ENCODE measurements around the gene GALNT16.
"Not testable (repeated sequence)": the region's sequence is repeated elsewhere in the genome, so short reads cannot be mapped to it uniquely, and the experiment has no call there.

Gene GALNT16

DNA sequence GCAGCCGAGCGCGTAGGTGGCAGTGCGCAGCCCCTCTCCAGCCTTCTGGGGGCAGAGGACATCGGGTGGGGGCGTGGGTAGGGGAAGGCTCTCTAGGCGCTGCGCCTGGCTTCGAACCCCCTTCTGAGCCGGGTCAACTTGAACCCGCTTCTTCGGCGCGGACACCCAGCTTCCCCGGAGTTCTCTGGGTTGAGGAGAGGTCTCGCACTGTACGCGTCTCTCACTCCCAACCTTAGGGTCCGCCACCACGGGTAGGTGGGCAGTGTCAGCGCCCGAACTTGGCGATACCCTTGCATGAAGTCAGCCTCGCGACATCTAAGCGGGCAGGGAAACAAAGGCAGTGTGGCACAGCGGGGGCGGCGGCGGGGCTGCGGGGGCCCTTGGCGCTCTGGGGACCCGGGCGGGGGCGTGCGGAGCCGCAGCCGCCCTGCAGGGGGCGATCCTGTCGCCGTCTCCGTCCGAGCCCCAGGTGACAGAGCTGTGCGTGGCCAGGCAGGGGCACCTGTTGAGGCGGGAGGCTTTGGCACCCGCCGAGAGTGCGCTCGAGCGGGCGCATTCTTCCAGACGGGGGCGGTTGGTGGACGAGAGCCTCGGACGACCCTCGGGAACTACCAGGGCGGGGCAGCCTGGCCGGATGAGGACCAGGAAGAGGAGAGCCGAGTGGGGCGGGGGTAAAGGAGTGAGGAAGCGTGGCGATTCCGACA is 1.1 kb downstream of the GALNT16 start:
- peak in 1 of 2 experiments; percentile 60 for DNase-seq

GRCh38 chr14:69261761-69262331 is 1.9 kb downstream of the GALNT16 start:
- DNase-seq: peak in 1 of 2 experiments; percentile 53

DNA sequence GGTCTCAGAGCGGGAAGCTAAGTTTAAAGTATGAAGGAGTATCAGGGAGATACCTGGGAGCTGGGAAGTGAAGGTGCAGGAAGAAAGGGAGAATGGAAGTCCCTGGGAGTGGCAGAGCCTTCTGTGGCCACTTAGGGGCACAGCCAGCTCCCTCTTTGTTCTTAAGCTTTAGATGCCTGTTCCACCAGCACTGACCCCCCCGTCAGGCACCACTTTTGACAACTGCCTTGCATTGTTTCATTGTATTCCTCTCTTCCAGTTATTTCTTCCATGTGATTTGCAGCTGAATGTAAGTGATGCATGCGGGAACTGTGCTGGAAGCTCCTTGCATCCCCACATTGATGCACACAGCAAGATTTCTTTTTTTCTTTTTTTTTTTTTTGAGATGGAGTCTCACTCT is 2.6 kb downstream of the GALNT16 start:
- DNase-seq: no peak

DNA sequence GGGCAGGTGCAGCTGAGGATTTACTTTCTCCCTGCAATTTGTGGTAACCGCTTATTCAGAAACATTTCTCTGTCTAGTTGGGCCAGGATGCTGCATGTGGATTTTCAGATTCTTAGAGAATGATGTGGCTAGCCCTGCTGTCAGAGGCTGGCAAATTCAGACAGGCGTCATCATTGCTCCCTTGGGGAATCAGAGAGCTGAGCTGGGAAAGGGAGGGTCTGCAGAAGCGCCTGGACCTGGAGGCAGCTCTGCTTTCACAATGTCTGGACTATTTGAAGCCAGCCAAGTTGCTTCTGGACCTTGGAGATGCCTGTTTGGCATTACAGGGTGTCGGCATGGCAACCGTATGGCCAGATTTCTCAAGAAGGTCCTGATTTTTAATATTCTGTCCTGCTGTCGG is 3.4 kb downstream of the GALNT16 start:
- peak in 1 of 2 experiments; percentile 44 for DNase-seq

- DNase-seq: no peak
Measured at GRCh38 chr14:69263771-69264170, 3.8 kb downstream of the GALNT16 start.

DNA sequence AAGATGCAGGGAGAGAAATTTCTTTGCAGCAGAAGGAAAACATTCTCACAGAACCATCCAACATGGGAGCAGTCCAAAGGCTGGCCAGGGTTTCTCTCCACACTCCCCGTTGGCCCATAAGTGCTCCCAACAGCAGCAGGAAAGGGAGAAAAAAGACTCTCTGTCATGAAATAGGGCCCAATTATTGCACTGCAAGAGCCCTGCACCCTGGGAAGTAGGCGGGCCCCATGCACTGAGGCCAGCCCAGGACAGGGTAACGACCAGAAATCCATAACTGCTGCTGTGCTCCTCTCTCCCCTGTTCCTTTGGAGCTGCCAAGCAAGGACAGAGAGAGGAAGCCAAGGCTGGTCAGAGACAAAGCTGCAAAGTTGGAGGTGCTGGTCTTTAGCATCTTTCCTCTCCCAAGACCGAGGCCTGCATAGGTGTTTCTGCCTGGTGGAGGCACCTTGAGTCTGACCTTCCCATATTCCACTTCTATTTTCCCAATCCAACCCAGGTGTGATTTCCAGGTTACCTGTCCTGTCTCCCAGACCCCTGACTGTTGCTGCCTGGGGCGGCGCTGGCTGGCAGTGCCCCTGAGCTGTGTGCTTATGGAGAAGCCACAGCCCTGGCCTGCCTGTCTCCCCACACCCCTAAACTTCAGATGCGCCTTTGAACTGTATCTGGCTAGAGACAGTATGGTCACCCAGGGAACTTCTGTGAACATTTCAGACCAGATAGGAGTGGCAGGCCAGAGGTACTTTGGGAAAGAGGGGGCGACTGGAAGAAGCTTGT is 6.8 kb downstream of the GALNT16 start:
- DNase-seq: no peak

GRCh38 chr14:69267492-69267891 is 7.5 kb downstream of the GALNT16 start:
- no peak for DNase-seq

GRCh38 chr14:69268223-69268622 is 8.3 kb downstream of the GALNT16 start:
- no peak for DNase-seq

GRCh38 chr14:69268763-69269162 is 8.8 kb downstream of the GALNT16 start:
- no peak for DNase-seq

DNA sequence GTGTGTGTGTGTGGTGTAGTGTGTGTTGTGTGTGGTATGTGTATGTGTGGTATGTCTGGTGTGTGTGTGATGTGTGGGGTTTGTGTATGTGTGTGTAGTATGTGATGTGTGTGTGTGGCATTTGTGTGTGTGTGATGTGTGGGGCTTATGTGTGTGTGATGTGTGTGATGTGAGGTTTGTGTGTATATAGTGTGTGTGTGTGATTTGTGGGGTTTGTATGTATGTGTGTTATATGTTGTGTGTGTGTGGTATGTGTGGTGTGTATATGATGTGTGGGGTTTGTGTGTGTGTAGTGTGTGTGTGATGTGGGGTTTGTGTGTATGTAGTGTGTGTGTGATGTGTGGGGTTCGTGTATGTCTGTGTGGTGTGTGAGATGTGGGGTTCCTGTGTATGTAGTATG is 9.4 kb downstream of the GALNT16 start:
- no peak for DNase-seq

DNA sequence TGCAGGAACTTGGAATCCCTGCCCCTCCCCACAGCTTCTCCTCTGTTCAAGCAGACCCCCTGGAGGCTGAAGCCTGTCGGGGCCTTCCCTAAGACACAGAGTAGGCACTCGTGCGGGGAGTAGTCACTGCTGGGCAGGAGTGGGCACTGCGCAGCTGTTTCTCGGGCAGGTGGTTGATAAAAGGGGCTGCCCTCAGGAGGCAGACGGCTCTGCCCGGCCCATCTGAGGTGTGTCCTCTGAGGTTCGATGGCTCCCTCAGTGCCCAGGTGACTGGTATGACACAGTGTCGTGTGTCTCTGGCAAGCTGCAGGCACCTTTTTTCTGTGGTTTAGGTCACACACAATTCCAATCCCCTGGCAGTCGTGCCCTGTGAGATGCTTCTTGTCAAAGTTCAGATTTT is 10.1 kb downstream of the GALNT16 start:
- DNase-seq: no peak

- DNase-seq: no peak
Measured at GRCh38 chr14:69270795-69271708, 11.1 kb downstream of the GALNT16 start.

DNA sequence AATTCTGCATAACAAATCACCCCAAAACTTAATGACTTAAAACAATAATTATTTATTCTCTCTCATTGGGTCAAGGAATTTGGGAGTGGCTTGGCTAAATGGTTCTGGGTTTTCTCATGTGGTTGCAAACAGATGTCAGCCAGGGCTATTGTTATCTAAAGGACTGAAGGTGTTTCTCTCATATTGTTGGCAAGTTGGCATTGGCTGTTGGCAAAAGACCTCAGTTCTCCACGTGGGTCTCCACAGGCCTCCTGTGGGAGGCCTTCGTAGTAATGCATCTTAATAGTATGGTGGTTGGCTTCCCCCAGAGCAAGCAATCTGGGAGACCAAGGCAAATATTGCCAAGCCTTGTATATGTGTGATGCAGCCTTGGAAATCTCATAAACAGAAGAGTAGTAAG is 14.4 kb downstream of the GALNT16 start:
- DNase-seq: no peak

DNA sequence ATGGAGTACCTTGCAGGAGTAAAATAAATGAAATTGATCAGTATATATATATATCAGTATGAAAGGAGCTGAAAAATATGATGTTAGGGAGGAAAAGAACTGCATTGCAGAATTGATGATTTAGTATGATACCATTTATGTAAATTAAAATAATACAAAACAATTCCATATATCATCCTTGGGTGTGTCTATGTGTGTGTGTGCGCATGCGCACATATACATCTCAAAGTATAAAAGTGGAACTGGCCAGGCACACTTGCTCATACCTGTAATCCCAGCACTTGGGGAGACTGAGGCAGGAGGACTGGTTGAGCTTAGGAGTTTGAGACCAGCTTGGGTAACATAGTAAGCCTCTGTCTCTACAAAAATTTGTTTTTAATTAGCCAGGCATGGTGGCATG is 15.4 kb downstream of the GALNT16 start:
- DNase-seq: no peak

- not testable (repeated sequence) for DNase-seq
Measured at GRCh38 chr14:69277356-69277755, 17.4 kb downstream of the GALNT16 start.

DNA sequence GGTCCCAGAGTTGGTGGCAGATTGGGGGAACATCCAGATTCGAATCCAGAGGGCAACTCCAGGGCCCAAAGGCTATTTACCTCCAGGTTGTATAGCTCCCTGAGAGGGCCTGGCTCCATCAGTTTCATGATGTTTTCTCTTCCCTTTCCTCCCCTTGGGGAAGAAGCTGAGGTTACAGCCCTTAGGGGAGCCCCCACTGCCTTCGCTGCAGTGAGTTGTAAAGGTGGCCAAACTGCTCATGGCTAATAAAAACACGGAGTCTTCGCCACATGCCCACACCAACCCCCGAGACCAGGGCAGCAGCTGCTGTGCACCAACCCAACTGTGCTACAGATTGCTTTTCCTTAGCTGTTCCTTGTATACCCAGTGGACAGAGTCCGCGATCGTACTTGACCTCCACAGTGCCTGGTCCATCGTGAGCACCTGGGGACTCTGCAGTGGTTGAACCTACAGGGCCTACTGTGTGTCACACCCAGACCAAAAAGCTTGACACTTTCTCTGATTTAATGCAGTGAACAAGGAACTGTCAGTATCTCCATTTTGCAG is 20.9 kb downstream of the GALNT16 start:
- no peak for DNase-seq

- peak; percentile 67 to 69 for DNase-seq
Measured at GRCh38 chr14:69281450-69282169, 21.7 kb downstream of the GALNT16 start.

DNA sequence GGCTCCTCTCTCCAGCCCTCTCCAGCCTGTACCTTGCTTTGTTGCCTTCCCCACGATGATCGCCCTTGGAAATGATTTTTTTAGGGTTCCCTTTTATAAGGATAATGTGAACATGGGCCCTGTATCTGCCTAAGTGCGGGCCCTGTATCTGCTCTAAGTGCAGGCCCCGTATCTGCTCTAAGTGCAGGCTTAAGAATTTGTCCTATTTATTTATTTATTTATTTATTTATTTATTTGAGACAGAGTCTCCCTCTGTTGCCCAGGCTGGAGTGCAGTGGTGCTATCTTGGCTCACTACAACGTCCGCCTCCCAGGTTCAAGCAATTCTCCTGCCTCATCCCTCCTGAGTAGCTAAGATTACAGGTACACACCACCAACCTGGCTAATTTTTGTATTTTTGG is 22.5 kb downstream of the GALNT16 start:
- no peak for DNase-seq

- no peak for DNase-seq
Measured at GRCh38 chr14:69284170-69284569, 24.2 kb downstream of the GALNT16 start.

DNA sequence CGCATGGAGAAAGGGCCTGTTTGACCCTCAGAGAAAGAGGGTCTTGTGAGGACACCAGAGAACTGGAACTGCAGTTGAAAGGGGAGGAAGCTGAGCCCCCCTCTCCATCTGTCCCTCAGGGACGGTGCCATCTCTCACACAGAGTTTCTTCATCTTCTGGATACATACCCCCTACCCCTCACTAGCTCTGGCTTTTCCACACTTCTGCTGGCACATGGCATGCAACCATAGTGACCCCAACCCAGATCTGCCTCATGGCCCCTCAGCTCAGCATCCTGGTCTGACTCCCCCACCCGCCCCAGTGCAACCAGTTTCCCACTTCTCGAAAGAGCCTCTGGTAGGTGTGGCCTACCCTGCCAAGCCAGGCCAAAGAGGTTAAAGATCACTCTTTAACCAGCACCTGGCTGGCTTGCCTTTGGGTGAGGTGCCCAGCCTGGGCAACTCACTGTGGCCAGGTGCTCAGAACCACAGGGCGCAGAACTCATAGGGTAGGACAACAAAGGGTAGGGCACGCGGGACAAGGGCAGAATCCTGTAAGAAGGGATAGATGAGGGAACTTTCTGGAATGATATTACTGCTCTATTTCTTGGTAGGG is 25.8 kb downstream of the GALNT16 start:
- no peak for DNase-seq

Measured in NCI-H524 (cell line).